Ovary (tissue), 3 donors: ENCODE data around the gene TGDS.

Experiments used
- EP300 ChIP-seq: sonication (generic); formaldehyde crosslinking; IDR thresholded peaks from one replicate; pipeline ENCODE4 v1.6.1; 2017; ENCODE audit warnings: antibody characterized with exemption
- TF ChIP-seq, protein P1 (sequence below), 3 donors: fragments of 450-650 bp in 2 of 3; fragments of 200-600 bp in 1 of 3; IDR thresholded peaks; one replicate each; pipeline versions ENCODE4 v1.5.1 to v1.8.0; 2016 to 2022; ENCODE audit warnings: antibody characterized with exemption in 3 of 3, mild to moderate bottlenecking in 1 of 3
- donor health status: DM: no; HTN: no; CAD: no.

GRCh38 chr13:94579063-94579462, 16.9 kb downstream of the TGDS start:
- TF ChIP-seq, protein P1, sequence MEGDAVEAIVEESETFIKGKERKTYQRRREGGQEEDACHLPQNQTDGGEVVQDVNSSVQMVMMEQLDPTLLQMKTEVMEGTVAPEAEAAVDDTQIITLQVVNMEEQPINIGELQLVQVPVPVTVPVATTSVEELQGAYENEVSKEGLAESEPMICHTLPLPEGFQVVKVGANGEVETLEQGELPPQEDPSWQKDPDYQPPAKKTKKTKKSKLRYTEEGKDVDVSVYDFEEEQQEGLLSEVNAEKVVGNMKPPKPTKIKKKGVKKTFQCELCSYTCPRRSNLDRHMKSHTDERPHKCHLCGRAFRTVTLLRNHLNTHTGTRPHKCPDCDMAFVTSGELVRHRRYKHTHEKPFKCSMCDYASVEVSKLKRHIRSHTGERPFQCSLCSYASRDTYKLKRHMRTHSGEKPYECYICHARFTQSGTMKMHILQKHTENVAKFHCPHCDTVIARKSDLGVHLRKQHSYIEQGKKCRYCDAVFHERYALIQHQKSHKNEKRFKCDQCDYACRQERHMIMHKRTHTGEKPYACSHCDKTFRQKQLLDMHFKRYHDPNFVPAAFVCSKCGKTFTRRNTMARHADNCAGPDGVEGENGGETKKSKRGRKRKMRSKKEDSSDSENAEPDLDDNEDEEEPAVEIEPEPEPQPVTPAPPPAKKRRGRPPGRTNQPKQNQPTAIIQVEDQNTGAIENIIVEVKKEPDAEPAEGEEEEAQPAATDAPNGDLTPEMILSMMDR (IDR thresholded peaks at IDR 0.05), result no peak
- TF ChIP-seq EP300, result no peak
